Neural cell (in vitro differentiated cells): Measurements from ENCODE around the gene BEX1.
"Not testable (repeated sequence)": the region's sequence is repeated elsewhere in the genome, so short reads cannot be mapped to it uniquely, and the experiment has no call there.

ENCODE experiments used
- CTCF ChIP-seq: fragments of 450-650 bp; IDR thresholded peaks from 2 replicates; pipeline ENCODE4 v1.5.1; 2014; ENCODE audit warnings: antibody characterized with exemption, mild to moderate bottlenecking, moderate library complexity; ENCODE audit not compliant: poor library complexity, severe bottlenecking
- EZH2 ChIP-seq: fragments of 200-600, 300-800 bp; shearing (Covaris generic), sonication (generic); IDR thresholded peaks from 2 replicates; pipeline ENCODE4 v1.6.1; 2014; ENCODE audit warnings: antibody characterized with exemption, low read length, borderline replicate concordance, mild to moderate bottlenecking; ENCODE audit not compliant: insufficient read depth, poor library complexity, severe bottlenecking

DNA sequence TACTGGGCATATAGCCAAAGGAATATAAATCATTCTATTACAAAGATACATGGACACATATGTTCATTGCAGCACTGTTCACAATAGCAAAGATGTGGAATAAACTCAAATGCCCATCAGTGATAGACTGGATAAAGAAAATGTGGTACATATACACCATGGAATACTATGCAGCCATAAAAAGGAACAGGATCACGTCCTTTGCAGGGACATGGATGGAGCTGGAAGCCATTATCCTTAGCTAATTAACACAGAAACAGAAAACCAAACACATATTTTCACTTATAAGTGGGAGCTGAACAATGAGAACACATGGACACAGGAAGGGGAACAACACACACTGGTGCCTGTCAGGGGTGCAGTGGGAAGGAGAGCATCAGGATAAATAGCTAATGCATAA lies 30.6 kb downstream of the BEX1 start:
- not testable (repeated sequence) for TF ChIP-seq EZH2, CTCF
